Transverse colon (tissue), 4 donors: ENCODE results near the gene NQO2.
"Not testable (repeated sequence)": the region's sequence is repeated elsewhere in the genome, so short reads cannot be mapped to it uniquely, and the experiment has no call there.

ENCODE experiments used
- CTCF ChIP-seq, 5 experiments: fragments of 200-600 bp in 3 of 5; fragments of 450-650 bp in 2 of 5; sonication (generic) in 3 of 5; IDR thresholded peaks; 1 replicate in 2 of 5; 2 replicates in 3 of 5; pipeline ENCODE4 v1.5.1; 2016 to 2017; ENCODE audit warnings: antibody characterized with exemption in 5 of 5, inconsistent platforms in 3 of 5, mild to moderate bottlenecking in 2 of 5, moderate library complexity in 1 of 5
- EP300 ChIP-seq: sonication (generic); formaldehyde crosslinking; IDR thresholded peaks from one replicate; pipeline ENCODE4 v1.6.1; 2017; ENCODE audit warnings: antibody characterized with exemption, low read depth
- POLR2A ChIP-seq: fragments of 450-650 bp; IDR thresholded peaks from one replicate; pipeline ENCODE4 v1.6.1; 2016; ENCODE audit warnings: antibody characterized with exemption, mild to moderate bottlenecking, moderate library complexity
- POLR2AphosphoS5 ChIP-seq, 3 donors: sonication (generic); formaldehyde crosslinking; IDR thresholded peaks; one replicate each; pipeline ENCODE4 v1.6.1; 2016; ENCODE audit warnings: antibody characterized with exemption in 3 of 3

DNA sequence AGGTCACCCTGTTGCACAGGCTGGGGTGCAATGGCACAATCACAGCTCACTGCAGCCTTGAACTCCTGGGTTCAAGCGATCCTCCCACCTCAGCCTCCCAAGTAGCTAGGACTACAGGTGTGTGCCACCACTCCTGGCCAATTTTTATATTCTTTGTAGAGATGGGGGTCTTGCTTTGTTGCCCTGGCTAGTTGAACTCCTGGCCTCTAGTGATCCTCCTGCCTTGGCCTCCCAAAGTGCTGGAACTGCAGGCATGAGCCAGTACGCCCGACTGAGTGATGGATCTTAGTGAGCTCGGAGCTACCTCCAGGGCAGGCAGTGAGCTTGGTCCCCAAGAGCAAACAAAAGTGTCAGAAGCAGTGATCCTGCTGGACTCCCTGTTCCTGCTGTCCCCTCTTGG lies 48.3 kb downstream of the NQO2 start:
- TF ChIP-seq CTCF (IDR thresholded peaks at IDR 0.05); EP300; POLR2AphosphoS5 (IDR thresholded peaks at IDR 0.05); POLR2A: not testable (repeated sequence)
